HT-29 (cell line): ENCODE data around the gene MTFMT. TPM values are rescaled to one million over a fixed set of nuclear protein-coding genes. Genes with fewer than 3 reads are reported as not detected.

Source experiments
- DNase-seq: peaks from one replicate; pipeline ENCODE4 v3.0.0-alpha.2; 2015; ENCODE audit warnings: low spot score
- total RNA-seq: library from RNA; depleted of rRNA; stranded (reverse); fragments of >200 nt; shearing (Covaris generic); gene quantifications from 2 replicates; pipeline ENCODE4 v1.2.3, GENCODE V29; 2014; rRNA removed

Gene MTFMT
- total RNA-seq, 1 experiment from 2014 or later = 17.1 TPM

DNA sequence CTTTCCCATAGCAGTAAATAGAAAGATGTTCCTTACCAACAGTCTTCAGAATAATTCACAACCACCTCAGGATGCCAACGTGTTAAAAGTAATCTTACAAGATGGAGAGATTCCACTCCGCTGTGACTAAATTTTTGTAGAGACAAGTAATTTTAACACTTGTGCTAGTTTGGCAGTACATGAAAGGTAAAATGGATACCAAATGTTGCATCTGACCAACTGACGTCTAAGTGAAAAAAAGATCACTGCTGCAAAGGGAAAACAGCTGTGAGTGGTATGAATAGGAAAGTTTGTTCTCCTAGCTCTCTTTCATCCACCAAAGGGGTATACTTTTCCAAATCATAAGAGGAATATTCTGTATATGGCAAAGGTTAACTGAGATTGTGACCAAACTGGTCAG, 42.3 kb downstream of the MTFMT start:
- peak; percentile 24 for DNase-seq

DNA sequence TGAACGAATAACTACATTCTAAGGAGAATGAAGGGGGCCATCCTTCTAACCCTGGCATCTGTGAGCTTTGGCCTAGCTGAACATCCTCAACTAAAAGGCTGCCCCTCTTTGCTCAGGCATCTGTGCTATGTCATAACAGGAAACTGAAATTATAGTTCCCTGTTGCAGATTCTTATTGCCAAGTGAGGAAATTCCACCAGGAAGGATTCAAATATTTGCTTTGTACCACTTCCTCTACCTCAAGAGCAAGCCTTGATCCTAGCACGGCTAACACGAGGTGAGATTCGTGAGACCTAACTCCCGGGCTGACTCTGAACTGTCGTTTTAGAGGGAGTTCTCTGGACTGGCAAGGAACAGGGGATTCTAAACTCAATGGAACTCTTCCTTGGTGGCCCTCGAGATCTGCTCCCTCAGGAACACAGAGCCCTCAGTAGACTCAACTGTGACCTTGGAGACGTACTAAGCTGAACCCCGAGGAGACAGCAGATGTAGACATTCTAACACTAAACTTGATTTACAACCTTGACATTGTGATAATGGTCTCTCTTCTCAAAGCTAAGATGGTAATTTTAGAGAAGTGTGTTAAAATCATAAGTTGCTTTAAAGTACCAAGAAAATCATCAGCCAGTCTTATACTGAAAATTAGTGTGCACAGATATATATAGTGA, 43.9 kb downstream of the MTFMT start:
- DNase-seq = peak; percentile 88

DNA sequence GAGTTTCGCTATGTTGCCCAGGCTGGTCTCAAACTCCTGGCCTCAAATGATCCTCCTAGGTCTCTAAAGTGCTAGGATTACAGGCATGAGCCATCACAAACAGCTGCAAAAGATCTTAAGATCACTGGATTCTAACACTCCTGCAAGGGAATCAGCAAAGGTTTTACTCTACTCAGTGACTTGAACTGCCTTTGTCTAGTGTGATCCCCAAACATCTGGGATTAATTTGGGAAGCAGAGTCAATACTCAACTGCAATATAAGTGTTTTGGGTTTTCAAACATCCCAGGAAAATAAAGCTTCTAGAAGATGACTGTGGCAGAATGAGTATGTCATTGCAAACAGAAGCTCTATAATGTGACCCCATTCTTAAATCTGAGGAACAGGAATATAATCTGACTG, 47.0 kb downstream of the MTFMT start:
- DNase-seq = no peak

DNA sequence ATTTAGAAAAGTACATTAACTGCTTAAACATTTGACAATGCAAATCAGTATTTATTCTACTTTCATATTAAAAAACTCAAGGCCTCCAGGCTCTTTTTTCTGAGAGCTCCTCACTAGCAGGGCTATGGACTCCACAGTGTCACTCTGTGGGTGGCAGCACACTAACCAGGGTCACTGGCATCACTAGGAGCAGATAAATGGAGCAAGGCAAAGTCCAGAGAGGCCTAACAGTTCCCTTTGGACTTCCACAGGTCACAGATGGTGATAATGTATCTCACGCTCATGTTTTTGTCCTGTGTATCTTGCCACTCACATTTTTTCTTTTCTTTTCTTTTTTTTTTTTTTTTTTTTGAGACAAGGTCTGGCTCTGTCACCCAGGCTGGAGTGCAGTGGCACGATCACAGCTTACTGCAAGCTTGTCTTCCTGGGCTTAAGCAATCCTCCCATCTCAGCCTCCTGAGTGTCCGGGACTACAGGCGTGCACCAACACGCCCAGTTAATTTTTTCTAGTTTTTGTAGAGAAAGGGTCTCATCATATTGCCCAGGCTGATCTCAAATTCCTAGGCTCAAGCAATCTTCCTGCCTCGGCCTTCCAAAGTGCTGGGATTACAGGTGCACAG, 47.5 kb downstream of the MTFMT start:
- no peak for DNase-seq

DNA sequence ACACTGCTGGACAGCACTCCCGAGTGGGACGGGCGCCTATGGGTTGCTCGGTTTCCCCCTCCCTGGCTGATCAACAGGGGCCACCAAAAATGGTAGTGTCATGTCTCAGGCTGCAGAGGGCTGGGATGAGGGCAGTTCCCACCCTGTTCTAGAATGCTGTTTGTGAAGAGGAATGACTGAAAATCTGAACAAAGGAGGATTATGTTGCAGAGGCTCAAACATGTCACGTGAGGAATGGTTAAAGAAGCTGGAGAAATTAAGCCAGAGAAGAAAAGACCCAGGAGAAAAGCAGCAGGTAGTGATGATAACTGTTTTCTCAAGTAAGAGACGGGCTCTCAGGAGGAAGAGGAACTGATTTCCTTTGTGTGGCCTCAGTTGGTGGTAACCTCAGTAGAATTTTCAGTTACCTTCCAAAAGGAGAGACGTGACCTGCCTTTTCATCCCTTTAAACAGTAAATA, 50.2 kb downstream of the MTFMT start:
- no peak for DNase-seq

DNA sequence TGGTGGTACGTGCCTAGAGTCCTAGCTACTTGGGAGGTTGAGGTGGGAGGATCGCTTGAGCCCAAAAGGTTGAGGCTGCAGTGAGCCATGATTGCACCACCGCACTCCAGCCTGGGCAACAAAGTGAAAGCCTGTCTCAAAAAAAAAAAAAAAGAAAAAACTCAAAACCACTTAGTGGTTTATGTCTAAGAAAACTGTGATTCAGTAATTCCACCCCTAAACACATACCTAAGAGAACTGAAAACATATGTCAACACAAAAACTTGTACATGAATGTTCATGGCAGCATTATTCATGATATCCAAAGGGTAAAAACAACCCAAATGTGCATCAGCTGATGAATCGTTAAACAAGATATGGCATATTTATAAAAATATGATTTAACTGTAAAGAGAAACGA, 54.0 kb downstream of the MTFMT start:
- no peak for DNase-seq

DNA sequence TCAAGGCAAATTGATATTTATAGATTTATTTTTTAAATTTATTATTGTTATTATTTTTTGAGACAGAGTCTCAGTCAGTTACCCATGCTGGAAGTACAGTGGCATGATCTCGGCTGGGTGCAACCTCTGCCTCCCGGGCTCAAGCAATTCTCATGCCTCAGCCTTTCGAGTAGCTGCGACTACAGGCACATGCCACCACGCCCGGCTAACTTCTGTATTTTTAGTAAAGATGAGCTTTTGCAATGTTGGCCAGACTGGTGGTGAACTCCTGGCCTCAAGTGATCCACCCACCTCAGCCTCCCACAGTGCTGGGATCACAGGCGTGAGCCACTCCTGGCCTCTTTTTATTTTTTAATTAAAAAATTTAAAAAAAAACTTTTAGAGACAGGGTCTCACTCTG, 58.7 kb downstream of the MTFMT start:
- DNase-seq = no peak

DNA sequence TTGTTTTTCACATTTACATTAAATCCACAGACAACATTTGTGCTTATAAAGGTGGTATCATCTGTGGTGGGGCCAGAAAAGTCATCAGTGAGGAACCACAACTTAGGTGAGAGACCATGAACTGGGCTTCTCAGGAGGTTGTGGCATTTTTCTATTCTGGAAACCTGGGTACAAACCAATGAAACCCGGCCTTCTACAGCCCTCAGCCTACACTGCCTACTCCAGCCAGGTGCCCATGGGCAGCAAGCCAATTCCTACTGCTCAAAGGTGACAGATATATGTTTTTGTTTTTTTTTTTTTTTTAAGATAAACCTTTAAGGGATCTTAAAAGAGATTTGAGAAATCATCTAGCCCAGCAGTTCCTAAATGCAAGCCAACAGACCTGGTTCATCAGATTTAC, 60.0 kb downstream of the MTFMT start:
- DNase-seq = no peak

DNA sequence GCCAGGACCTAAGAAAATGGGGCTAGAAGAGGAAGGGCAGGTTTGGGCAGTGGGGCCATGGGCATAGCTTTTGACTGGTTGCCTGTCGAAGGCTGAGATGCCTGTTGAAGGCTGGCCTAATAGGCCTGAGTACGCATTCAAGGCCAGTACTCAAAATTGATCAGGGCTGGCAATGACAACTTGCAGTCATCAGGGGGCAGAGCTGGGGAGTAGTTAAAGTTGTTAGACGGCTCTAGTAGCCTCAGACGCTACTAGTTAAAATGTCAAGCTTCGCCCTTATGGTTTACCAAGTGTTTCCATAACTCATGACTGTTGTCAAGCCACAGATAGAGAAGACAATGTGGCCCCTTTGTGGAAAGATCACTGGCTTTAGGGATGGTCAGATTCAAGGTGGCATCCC, 68.4 kb downstream of the MTFMT start:
- no peak for DNase-seq

DNA sequence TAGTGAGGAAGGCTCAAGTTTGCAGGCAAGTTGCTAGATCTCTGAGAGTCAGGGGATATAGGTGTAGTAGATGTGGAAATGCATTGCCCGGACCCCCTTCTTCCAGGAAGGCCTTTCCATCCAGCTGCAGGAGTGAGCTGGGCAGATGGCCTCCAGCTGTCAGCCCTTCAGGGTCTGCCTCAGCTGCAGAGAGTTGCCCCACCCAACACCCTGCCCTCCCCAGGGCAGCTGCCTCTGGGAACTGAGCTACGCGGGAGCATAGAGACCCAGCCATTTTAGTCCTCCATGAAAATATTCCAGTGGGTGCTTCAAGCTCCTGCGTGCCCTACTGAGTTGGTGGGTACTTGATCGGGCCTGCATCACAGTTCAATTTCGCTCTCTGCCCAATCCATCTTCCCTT, 69.3 kb downstream of the MTFMT start:
- DNase-seq = no peak

DNA sequence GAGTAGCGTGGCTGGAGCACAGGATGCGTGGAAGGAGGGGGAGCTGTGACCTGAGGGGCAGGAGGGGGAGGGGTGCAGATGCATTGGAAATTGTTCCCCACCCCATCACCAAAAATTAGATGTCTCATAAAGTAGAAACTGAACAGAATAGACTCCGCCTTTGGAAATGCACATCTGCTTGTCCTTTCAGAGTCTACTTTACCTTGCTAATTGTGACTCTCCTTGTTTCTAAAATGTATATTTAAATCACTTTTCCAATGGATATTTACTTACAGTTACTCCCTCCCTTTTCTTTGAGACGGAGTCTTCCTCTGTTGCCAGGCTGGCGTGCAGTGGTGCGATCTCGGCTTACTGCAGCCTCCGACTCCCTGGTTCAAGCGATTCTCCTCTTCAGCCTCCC, 70.3 kb downstream of the MTFMT start:
- DNase-seq = no peak

DNA sequence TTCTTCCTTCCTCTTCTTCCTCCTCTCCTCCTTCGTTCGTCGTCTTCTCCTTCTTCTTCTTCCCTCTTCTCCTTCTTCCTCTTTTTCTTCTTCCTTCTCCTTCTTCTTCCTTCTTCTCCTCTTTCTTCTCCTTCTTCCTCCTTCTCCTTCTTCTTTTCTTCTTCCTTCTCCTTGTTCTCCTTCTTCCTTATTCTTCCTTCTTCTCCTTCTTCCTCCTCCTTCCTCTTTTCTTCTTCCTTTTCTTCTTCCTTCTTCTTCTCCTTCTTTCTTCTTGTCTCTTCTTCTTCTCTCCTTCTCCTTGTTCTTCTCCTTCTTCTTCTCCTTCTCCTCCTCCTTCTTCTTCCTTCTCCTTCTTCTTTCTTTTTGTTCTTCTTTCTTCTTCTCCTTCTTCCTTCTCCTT, 75.0 kb downstream of the MTFMT start:
- no peak for DNase-seq

DNA sequence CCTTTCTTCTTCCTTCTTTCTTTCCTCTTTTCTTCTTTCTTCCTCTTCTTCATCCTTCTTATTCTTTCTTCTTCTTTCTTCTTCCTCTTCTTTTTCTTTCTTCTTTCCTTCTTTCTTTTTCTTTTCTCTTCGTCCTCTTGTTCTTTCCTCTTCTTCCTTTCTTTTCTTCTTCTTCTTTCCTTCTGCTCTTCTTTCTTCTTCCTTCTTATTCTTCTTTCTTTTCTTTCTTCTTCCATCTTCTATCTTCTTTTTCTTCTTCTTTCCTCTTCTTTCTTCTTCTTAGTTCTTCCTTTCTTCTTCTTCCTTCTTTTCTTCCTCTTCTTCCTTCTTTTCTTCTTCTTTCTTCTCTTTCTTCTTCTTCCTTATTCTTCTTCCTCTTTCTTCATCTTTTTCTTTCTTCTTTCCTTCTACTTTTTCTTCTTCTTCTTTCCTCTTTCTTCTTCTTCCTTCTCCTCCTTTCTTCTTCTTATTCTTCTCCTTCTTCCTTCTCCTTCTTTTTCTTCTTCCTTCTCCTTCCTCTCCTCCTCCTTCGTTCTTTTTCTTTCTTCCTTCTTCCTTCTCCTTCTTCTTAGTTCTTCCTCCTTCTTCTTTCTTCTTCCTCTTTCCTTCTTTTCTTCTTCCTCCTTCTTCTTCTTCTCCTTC, 77.5 kb downstream of the MTFMT start:
- DNase-seq = no peak

Other genes starting within 250 kb of the MTFMT start
- 66.2 and 77.4 TPM in 2 replicates for gene PIF1, start 204.0 kb downstream of the MTFMT start, total RNA-seq
- 6.4 and 8.1 TPM in 2 replicates for gene PLEKHO2, start 187.7 kb downstream of the MTFMT start, total RNA-seq
- 0.60 and 0.71 TPM in 2 replicates for gene ANKDD1A, start 117.7 kb downstream of the MTFMT start, total RNA-seq
- 91.2 and 101 TPM in 2 replicates for gene SPG21, start 39.7 kb downstream of the MTFMT start, total RNA-seq
- gene SLC51B, start 15.7 kb upstream of the MTFMT start, total RNA-seq = 0.39 and 0.64 TPM in 2 replicates
- gene RASL12, start 38.4 kb upstream of the MTFMT start, total RNA-seq = not detected in 2 replicates
- gene KBTBD13, start 47.1 kb upstream of the MTFMT start, total RNA-seq = not detected in 2 replicates
- 0.74 and 1.4 TPM in 2 replicates for gene UBAP1L, start 85.6 kb upstream of the MTFMT start, total RNA-seq
- gene PDCD7, start 104.2 kb upstream of the MTFMT start, total RNA-seq = 9.8 and 9.9 TPM in 2 replicates
- gene CLPX, start 155.7 kb upstream of the MTFMT start, total RNA-seq = 24.5 and 31.4 TPM in 2 replicates
- gene CILP, start 181.8 kb upstream of the MTFMT start, total RNA-seq = 0.03 TPM in 1 of 2 replicates, not detected in the other